Mesothelial cell of epicardium (in vitro differentiated cells): Measurements from ENCODE around the gene SLC6A18. TPM values are rescaled to one million over a fixed set of nuclear protein-coding genes. Genes with fewer than 3 reads are reported as not detected.

Experiments used
- DNase-seq, 2 experiments: peaks; one replicate each; pipeline ENCODE4 v3.0.0; 2021; ENCODE audit warnings: low spot score in 2 of 2; ENCODE audit not compliant: unreplicated experiment in 2 of 2
- H3K27ac Mint-ChIP-seq: 2 replicates; pipeline ENCODE4 v1.8.0; 2021; ENCODE audit warnings: mixed read lengths
- H3K27me3 Mint-ChIP-seq: 2 replicates; pipeline ENCODE4 v1.8.0; 2021; ENCODE audit warnings: low read depth, mixed read lengths
- H3K36me3 Mint-ChIP-seq: 2 replicates; pipeline ENCODE4 v1.8.0; 2021; ENCODE audit warnings: mixed read lengths
- H3K4me1 Mint-ChIP-seq: 2 replicates; pipeline ENCODE4 v1.8.0; 2021; ENCODE audit warnings: mixed read lengths
- H3K4me3 Mint-ChIP-seq: 2 replicates; pipeline ENCODE4 v1.8.0; 2021; ENCODE audit warnings: mild to moderate bottlenecking, moderate library complexity, mixed read lengths
- H3K9me3 Mint-ChIP-seq: 2 replicates; pipeline ENCODE4 v1.8.0; 2021; ENCODE audit warnings: mixed read lengths
- total RNA-seq: library from RNA; stranded (reverse); gene quantifications from 3 replicates; pipeline ENCODE4 v1.2.1, GENCODE V29; 2021
- TF ChIP-seq, protein P1 (sequence below): fragments of 200-600 bp; sonication (generic); IDR thresholded peaks from one replicate; pipeline ENCODE4 v1.5.0; 2021; ENCODE audit warnings: antibody characterized with exemption; ENCODE audit not compliant: unreplicated experiment

Gene SLC6A18
- total RNA-seq, 1 donor from 2014 or later: not detected

DNA sequence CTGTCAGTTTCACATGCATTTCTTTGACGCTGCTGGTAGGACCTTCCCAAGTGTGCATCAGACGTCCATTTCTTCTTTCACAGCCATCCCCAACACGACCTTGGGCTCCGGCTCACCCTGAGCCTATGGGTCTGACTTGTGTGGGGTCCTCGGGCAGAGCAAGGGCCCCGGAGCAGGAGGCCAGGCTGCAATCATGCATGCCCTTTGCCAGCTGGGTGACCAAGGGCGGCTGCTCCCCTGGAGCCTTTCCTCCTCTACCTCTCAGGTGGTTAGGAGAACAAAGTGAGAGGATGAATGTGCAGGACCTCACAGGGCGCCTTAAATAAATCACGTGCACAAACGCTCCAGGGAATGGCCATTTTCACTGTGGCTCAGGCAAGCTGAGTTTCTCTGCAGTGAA lies 36.5 kb downstream of the SLC6A18 start:
- H3K27me3 Mint-ChIP-seq: peaks cover 24% of the 10 kb centered on the region
- no peaks in the 10 kb centered on the region for H3K4me1 Mint-ChIP-seq
- no peaks in the 10 kb centered on the region for H3K9me3 Mint-ChIP-seq
- no peak overlapping the region for H3K27ac Mint-ChIP-seq
- DNase-seq: no peak
- H3K4me3 Mint-ChIP-seq: no peak overlapping the region
- no peaks in the 10 kb centered on the region for H3K36me3 Mint-ChIP-seq
- TF ChIP-seq, protein P1, sequence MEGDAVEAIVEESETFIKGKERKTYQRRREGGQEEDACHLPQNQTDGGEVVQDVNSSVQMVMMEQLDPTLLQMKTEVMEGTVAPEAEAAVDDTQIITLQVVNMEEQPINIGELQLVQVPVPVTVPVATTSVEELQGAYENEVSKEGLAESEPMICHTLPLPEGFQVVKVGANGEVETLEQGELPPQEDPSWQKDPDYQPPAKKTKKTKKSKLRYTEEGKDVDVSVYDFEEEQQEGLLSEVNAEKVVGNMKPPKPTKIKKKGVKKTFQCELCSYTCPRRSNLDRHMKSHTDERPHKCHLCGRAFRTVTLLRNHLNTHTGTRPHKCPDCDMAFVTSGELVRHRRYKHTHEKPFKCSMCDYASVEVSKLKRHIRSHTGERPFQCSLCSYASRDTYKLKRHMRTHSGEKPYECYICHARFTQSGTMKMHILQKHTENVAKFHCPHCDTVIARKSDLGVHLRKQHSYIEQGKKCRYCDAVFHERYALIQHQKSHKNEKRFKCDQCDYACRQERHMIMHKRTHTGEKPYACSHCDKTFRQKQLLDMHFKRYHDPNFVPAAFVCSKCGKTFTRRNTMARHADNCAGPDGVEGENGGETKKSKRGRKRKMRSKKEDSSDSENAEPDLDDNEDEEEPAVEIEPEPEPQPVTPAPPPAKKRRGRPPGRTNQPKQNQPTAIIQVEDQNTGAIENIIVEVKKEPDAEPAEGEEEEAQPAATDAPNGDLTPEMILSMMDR: no peak

DNA sequence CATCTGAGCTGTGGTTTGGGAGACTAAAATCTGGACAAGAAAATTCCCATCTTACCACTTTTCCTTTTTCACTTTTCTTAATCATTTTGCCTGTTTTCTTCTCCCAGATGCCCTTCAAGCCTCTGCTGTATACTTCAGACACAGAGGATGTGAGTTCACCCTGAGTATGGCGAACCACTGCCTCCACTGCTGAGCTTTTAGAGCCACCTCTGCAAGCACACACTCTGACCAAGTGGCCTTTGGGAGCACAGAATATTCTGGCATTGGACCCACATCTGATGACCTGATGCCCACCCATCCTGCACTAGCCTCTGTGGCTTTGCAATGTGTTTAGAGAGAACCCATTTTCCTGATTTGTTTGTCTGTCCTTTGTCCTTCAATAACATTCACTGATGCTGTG lies 37.2 kb downstream of the SLC6A18 start:
- no peak for DNase-seq

DNA sequence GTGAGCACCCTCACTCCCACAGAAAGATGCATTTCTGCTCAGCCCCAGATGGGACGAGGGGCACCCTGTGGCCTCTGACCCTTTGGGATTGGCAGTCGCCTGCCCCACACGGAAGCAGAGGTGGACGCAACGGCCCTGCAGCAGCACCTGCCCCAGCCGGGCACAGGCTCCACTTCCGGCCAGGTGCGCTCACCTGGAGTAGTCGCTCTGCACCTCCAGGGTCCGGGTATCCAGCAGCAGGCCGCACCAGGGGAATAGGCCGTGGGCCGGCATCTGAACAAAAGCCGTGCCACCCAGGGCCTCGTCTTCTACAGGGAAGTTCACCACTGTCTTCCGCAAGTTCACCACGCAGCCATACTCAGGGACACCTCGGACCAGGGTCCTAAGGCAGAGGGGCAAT lies 39.0 kb downstream of the SLC6A18 start:
- TF ChIP-seq, protein P1: no peak
- Mint-ChIP-seq H3K27ac (no peak overlapping the region), H3K4me1 (no peaks in the 10 kb centered on the region), H3K36me3 (no peaks in the 10 kb centered on the region), H3K9me3 (no peaks in the 10 kb centered on the region), H3K4me3 (no peak overlapping the region), H3K27me3 (peaks cover 17% of the 10 kb centered on the region)
- no peak for DNase-seq

More for the DNA sequence above, 37.2 kb downstream of the SLC6A18 start:
- Mint-ChIP-seq H3K4me1 (no peaks in the 10 kb centered on the region), H3K27me3 (peaks cover 24% of the 10 kb centered on the region), H3K36me3 (no peaks in the 10 kb centered on the region), H3K9me3 (no peaks in the 10 kb centered on the region), H3K27ac (no peak overlapping the region), H3K4me3 (no peak overlapping the region)
- TF ChIP-seq, protein P1: no peak

DNA sequence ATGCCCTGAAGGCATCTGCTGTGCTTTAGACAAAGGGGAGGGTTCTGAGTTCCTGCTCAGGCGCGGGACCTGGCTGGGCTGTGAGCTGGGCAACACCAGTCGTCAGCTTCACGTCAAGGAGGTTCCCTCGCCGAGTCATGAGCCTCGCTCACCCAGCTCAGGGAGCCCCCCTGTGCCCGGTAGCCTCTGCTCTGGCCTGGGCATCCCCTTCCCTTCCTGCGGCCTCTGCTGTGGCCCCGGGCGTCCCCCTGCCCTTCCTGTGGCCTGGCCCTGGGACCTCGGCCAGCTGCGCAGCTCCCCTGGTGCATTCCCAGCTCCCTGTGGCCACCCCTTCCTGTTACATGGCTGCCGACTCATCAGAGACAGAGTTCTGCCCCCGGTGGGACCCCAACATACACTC lies 39.8 kb downstream of the SLC6A18 start:
- DNase-seq: no peak
- TF ChIP-seq, protein P1: no peak
- H3K4me3 Mint-ChIP-seq: no peak overlapping the region
- no peak overlapping the region for H3K27ac Mint-ChIP-seq
- no peaks in the 10 kb centered on the region for H3K4me1 Mint-ChIP-seq
- H3K36me3 Mint-ChIP-seq: no peaks in the 10 kb centered on the region
- no peaks in the 10 kb centered on the region for H3K9me3 Mint-ChIP-seq
- H3K27me3 Mint-ChIP-seq: peaks cover 17% of the 10 kb centered on the region

DNA sequence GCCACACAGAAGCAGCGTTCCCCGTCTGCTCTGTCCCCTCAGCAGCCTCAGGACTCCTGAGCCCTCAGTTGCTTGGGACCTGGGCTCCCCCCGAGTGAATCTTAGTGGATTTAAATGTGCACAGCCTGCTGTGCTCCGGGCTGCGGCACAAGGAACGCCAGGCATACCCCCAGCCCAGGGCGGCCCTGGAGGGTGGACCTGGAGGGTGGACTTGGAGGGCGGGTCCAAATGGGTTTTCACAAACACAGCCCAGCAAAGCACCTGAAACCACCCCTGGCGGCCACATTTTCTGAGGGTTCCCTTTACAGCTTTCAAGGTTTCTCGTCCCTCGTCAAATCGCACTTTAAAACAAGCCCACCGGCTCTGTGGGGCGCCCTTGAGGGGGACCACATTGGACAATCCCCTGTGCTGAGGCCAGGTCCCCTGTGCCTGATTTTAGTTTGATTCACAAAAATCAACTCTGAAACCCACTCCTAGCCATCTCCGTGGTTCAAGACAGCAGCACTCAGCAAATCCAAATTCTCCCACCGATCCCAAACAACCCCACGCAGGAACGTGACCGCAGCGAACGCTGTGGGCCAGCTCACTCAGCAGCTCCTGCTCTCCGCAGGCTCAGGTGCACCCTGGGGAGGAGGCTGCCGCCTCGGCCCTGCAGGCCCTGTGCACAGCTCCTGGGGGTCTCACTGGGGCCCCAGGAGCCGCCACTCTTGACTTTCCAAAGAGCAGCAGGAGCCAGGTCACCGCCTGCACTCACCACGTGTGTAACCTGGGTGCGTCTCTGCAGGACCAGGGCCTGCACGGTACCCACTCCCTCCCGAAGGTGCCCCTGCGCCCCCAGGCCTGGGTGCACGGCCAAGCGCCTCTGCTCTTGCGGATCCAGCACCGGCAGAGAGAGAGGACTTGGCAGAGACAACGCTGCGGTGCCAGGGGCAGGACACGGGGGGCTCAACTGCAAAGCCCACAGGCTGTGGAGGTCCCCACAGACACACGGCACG lies 40.6 kb downstream of the SLC6A18 start:
- Mint-ChIP-seq H3K36me3 (no peaks in the 10 kb centered on the region), H3K9me3 (no peaks in the 10 kb centered on the region)
- TF ChIP-seq, protein P1: no peak

More for the DNA sequence above, 40.6 kb downstream of the SLC6A18 start:
- no peak overlapping the region for H3K27ac Mint-ChIP-seq
- H3K27me3 Mint-ChIP-seq: peaks cover 15% of the 10 kb centered on the region
- H3K4me1 Mint-ChIP-seq: no peaks in the 10 kb centered on the region
- no peak overlapping the region for H3K4me3 Mint-ChIP-seq
- DNase-seq: no peak
